GM12892 (cell line): ENCODE results near the gene PIGU.

Experiments used
- DNase-seq: peaks from one replicate; pipeline ENCODE4 v3.0.0; 2011; ENCODE audit not compliant: insufficient read length
- FAIRE-seq: peaks from 2 replicates; lab custom pipeline; 2011; peaks lifted over from hg19 to GRCh38; lab: Jason Lieb, UNC
- POLR2A ChIP-seq: IDR thresholded peaks from 2 replicates; pipeline ENCODE4 v1.6.1; 2011; ENCODE audit warnings: low read depth, low read length, control low read depth
- POLR2AphosphoS5 ChIP-seq: IDR thresholded peaks from 2 replicates; pipeline ENCODE4 v1.6.1; 2011; ENCODE audit warnings: low read depth, low read length, control low read depth
- TAF1 ChIP-seq: IDR thresholded peaks from 2 replicates; pipeline ENCODE4 v1.6.1; 2011; ENCODE audit warnings: low read depth, mild to moderate bottlenecking, control low read depth, low read length, borderline replicate concordance

Gene PIGU

GRCh38 chr20:34600892-34601653, 75.8 kb downstream of the PIGU start:
- DNase-seq: no peak
- TF ChIP-seq TAF1 (no peak), POLR2AphosphoS5 (no peak), POLR2A (no peak)
- no peak for FAIRE-seq

DNA sequence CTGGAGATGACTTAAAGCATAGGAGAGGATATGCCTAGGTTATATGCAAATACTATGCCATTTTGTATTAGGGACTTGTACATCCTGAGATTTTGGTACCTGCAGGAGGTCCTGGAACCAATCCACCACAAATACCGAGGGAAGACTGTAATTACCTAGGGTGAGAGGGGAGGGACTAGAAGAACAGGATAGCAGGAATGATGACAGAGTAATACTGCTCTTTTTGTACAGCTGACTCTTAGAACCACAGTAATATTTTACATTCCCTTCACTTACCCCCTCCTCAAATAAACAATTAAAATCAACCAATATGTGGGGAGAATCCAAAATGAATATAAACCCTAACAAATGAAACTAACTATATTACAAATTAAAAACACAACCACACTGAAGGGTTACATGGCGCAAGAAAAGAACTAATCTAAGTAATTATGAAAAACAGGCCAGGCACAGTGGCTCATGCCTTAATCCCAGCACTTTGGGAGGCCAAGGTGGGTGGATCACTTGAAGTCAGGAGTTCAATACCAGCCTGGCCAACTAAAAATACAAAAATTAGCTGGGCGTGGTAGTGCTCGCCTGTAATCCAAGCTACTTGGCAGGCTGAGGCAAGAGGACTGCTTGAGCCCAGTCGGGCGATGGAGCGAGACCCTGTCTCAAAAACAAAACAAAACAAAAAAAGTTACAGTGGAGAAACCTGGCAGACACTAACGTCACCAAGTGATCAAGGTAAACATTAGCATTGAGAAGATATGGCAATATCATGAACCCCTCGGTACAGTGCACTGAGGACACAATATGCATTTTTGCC, 81.3 kb downstream of the PIGU start:
- no peak for FAIRE-seq
- TF ChIP-seq POLR2A (no peak), POLR2AphosphoS5 (no peak), TAF1 (no peak)
- DNase-seq: no peak

GRCh38 chr20:34586488-34587163, 90.3 kb downstream of the PIGU start:
- FAIRE-seq (no peak), DNase-seq (no peak)
- TF ChIP-seq TAF1 (no peak), POLR2A (no peak), POLR2AphosphoS5 (no peak)

DNA sequence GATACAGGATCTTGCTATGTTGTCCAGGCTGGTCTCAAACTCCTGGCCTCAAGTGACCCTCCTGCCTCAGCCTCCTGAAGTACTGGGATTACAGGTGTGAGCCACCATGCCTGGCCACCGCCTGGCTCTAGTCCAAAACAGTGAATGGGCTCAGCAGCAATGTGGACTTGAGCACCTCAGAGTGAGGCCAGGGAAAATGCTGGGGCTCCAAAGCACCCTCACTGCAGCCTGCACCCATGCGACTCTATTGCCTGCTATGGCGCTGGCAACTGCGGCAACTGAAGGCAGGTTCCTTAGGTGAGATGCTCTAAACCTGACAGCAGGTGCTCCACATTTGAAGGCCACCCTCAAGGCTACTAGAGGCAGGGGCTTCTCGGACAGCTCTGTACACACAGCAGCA, 91.9 kb downstream of the PIGU start:
- no peak for DNase-seq
- TF ChIP-seq POLR2AphosphoS5: no peak
- no peak for TF ChIP-seq TAF1
- no peak for TF ChIP-seq POLR2A
- no peak for FAIRE-seq

DNA sequence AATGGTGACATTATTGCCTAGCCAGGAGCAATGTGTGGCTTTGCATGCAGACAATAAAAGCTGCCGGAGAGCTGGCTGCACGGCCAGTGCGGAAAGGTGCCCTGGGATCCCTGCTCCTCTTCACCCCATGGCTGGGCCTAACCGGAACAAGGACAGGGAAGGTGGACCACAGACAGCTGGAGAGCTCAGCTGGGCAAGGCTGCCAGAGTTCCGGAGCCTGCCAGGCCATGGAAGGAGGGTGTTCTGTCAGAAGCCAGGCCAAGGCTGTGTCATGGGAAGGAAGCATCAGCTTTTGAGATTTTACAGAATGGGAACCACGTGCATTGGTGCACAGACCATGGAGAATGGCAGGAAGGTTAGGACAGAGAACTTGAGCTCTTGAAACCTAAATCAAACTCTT, 93.3 kb downstream of the PIGU start:
- no peak for FAIRE-seq
- TF ChIP-seq TAF1 (no peak), POLR2AphosphoS5 (no peak), POLR2A (no peak)
- DNase-seq: no peak

GRCh38 chr20:34582911-34583310, 94.0 kb downstream of the PIGU start:
- FAIRE-seq (no peak), DNase-seq (no peak)
- TF ChIP-seq POLR2A (no peak), POLR2AphosphoS5 (no peak), TAF1 (no peak)

GRCh38 chr20:34582221-34582620, 94.7 kb downstream of the PIGU start:
- no peak for FAIRE-seq
- TF ChIP-seq POLR2AphosphoS5: no peak
- TF ChIP-seq POLR2A: no peak
- TF ChIP-seq TAF1: no peak
- DNase-seq: no peak

DNA sequence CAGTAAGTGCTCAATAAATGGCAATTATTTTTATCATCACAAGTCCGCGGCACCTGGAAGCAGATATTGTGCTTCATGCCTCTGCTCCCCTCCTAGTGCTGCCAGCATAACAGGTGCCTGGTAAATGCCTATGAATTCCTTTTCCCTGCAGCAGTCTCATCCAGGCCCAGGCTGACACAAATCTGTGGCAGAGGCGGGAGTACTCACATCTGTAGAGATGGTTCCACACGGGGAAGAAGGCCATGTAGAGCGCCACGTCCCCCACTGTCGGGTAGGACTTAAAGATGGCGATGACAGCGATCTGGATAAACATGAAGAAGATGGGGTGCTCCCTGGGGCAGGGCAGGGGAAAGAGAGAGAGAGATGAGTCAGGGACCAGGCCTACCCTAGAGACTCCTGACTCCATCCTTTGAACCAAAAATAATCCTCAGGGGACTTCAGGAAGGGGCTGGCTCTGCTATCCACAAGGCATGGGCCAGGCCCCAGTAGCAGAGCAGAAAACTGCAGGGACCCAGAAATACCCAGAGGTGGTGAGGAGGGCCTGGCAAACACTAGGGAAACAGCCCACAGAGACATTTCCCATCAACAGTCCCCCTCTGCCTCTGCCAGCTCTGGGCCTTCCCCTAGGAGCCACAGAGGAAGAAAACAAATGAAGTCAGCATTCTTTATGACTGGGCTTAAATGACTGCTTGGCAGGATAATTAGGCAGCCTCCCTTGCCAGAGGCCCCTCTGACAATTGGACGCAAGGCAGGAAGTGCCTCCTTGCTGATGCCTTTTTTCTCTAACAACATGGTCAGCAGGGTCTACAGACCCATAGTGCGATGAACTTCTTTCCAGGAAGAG, 95.3 kb downstream of the PIGU start:
- no peak for TF ChIP-seq POLR2AphosphoS5
- no peak for TF ChIP-seq TAF1
- TF ChIP-seq POLR2A: no peak
- FAIRE-seq (peak; percentile 65), DNase-seq (no peak)

DNA sequence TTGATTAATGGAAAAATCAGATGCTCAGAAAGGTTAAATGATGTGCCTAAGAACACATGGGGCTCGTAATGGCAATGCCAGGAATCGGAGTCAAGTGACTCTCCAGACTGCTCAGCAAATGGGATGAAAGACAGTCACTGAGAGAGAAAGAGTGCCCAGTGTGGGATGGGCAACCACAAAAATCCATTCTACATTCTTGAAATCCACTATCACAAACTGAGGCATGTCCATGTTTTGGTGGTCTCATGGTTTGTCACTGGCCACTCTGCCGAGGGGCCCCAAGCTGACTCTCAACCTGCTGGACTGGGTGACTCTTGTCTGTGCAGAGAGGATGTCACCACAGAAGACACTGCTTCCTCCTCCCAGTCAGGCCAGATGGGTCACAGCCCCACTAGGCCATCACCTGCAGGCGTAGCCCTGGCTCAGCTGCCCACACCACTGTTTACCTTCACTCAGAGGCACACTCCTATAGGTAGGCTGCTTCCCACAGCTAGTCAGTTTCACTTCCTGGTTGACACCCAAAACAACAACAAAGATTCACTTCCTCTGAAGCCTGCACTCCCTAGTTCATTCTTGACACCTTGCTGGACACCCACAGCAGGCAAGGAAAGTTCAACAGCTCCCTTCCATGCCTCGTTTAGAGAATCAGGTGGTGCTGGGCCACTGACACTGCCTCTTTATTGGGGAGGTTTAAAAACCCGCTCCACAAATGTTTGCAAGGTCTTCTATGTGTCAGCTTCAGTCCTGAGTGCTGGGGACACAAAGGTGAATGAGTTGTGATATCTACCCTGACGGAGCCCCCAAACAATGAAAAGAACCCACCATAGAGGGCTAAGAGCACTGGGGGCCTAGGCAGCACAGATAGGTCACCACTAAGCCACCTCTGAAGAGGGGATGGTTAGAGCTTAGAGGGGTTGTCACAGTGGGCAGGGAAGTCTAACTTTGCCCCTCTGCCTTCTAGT, 96.6 kb downstream of the PIGU start:
- FAIRE-seq: peak; percentile 89
- TF ChIP-seq POLR2AphosphoS5 (no peak), POLR2A (no peak), TAF1 (no peak)
- no peak for DNase-seq
